ENCODE measurements around the gene GMNN.

The GMNN gene

DNA sequence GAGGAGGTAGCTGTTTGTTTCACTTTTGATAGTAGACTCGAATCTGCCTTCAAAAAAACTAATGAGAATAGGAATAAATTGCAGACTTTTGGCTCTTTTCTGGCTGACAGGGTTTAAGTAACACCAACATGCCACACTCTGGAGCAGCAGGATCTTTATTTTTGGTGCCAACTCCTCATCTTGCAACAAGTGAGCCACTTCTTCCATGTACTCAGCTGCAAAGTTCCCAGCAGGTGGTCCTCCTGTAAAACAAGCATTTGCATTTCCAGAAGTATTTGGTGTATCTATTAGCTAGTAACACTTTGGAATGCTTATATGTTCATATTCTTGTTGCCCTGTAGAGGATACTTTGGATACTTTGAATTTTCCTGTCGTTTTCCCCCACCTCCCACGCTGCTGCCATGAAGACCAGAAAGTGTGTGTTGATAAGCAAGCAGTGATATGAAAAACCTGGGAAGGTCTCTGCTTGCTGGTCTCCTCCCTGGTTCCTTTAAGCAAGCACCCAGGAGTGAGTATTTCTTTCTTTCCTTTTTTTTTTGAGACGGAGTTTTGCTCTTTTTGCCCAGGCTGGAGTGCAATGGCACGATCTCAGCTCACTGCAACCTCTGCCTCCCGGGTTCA is 23.0 kb downstream of the GMNN start:
- no peak for TF ChIP-seq SIN3A (IDR thresholded peaks at IDR 0.05; ENCODE audit: borderline replicate concordance, insufficient read depth, low read length)
- no peak for TF ChIP-seq FOXP2 (optimal IDR thresholded peaks at IDR 0.05; ENCODE audit: borderline replicate concordance, extremely low read depth, extremely low read length, insufficient read depth)
- TF ChIP-seq, protein P1, sequence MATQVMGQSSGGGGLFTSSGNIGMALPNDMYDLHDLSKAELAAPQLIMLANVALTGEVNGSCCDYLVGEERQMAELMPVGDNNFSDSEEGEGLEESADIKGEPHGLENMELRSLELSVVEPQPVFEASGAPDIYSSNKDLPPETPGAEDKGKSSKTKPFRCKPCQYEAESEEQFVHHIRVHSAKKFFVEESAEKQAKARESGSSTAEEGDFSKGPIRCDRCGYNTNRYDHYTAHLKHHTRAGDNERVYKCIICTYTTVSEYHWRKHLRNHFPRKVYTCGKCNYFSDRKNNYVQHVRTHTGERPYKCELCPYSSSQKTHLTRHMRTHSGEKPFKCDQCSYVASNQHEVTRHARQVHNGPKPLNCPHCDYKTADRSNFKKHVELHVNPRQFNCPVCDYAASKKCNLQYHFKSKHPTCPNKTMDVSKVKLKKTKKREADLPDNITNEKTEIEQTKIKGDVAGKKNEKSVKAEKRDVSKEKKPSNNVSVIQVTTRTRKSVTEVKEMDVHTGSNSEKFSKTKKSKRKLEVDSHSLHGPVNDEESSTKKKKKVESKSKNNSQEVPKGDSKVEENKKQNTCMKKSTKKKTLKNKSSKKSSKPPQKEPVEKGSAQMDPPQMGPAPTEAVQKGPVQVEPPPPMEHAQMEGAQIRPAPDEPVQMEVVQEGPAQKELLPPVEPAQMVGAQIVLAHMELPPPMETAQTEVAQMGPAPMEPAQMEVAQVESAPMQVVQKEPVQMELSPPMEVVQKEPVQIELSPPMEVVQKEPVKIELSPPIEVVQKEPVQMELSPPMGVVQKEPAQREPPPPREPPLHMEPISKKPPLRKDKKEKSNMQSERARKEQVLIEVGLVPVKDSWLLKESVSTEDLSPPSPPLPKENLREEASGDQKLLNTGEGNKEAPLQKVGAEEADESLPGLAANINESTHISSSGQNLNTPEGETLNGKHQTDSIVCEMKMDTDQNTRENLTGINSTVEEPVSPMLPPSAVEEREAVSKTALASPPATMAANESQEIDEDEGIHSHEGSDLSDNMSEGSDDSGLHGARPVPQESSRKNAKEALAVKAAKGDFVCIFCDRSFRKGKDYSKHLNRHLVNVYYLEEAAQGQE (IDR thresholded peaks at IDR 0.05; ENCODE audit: insufficient read depth in 1 of 2, low read depth in 2 of 2, low read length in 2 of 2) = no peak
- no peak for TF ChIP-seq POLR2AphosphoS5 (IDR thresholded peaks at IDR 0.05; ENCODE audit: low read depth, low read length)
- TF ChIP-seq TAF1 (IDR thresholded peaks at IDR 0.05; ENCODE audit: borderline replicate concordance, insufficient read depth, low read length) = no peak

DNA sequence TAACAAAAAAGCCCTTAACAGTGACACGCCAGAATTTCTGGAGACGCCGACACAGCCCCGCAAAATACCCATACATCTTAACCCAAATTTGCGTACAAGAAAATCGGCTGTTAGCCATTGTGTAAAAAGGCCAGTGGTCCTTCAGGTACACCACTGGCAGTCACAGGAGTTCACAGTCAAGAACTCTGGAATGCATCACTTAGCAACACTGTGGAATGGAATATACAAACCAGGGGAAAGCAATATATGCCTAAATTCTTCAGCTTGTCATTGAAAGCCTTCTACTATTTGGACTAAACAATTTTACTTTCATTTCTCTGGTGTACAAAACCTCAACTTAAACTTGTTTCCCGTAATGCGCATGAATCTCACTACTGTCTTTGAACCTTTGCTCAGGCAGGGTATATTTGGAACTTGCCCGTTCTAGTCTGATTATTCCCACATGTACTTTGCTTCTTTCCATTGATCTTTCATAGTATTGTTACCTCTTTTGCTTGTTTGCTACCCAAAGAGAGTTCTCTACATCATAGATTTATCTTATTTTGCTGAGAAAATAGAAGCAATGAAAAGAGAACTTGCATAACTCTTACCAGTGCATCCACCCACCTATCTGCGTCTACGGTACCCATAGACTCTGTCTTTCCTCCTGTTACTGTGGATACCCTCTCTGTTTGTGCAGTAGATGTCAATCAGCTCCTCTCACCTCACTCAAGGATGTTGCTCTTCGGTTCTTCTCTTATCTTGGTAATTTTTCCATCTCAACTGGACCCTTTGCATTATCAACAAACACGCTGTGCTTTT is 24.2 kb downstream of the GMNN start, which contains the start of gene ARMH2:
Gene ARMH2 (minus strand): TSS at position 178 of the 801 bp plus-strand sequence. CDS start 60 bp downstream, at position 118.
- no peak for TF ChIP-seq POLR2AphosphoS5 (IDR thresholded peaks at IDR 0.05; ENCODE audit: low read depth, low read length)
- TF ChIP-seq, protein P1 (IDR thresholded peaks at IDR 0.05; ENCODE audit: insufficient read depth in 1 of 2, low read depth in 2 of 2, low read length in 2 of 2) = no peak
- TF ChIP-seq FOXP2 (optimal IDR thresholded peaks at IDR 0.05; ENCODE audit: borderline replicate concordance, extremely low read depth, extremely low read length, insufficient read depth) = no peak
- TF ChIP-seq TAF1 (IDR thresholded peaks at IDR 0.05; ENCODE audit: borderline replicate concordance, insufficient read depth, low read length) = no peak
- no peak for TF ChIP-seq SIN3A (IDR thresholded peaks at IDR 0.05; ENCODE audit: borderline replicate concordance, insufficient read depth, low read length)

DNA sequence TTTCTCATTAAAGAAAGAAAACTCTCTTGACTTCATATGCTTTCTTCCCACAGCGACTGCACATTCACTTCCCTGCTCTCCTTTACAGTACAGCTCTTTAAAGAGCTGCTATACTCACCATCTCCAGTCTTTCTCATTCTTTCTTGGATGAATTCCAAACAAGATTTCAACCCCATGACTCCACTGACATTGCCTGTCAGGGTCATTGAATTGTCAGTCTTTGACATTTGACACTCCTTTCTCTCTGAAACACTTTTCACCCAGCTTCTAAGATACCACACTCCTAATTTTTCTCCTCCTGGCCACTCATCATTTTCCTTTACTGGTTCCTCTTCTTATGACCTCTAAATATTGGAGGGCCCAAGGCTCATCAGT is 24.8 kb downstream of the GMNN start:
- no peak for TF ChIP-seq TAF1 (IDR thresholded peaks at IDR 0.05; ENCODE audit: borderline replicate concordance, insufficient read depth, low read length)
- no peak for TF ChIP-seq POLR2AphosphoS5 (IDR thresholded peaks at IDR 0.05; ENCODE audit: low read depth, low read length)
- TF ChIP-seq, protein P1 (IDR thresholded peaks at IDR 0.05; ENCODE audit: insufficient read depth in 1 of 2, low read depth in 2 of 2, low read length in 2 of 2) = no peak
- no peak for TF ChIP-seq SIN3A (IDR thresholded peaks at IDR 0.05; ENCODE audit: borderline replicate concordance, insufficient read depth, low read length)
- TF ChIP-seq FOXP2 (optimal IDR thresholded peaks at IDR 0.05; ENCODE audit: borderline replicate concordance, extremely low read depth, extremely low read length, insufficient read depth) = no peak

DNA sequence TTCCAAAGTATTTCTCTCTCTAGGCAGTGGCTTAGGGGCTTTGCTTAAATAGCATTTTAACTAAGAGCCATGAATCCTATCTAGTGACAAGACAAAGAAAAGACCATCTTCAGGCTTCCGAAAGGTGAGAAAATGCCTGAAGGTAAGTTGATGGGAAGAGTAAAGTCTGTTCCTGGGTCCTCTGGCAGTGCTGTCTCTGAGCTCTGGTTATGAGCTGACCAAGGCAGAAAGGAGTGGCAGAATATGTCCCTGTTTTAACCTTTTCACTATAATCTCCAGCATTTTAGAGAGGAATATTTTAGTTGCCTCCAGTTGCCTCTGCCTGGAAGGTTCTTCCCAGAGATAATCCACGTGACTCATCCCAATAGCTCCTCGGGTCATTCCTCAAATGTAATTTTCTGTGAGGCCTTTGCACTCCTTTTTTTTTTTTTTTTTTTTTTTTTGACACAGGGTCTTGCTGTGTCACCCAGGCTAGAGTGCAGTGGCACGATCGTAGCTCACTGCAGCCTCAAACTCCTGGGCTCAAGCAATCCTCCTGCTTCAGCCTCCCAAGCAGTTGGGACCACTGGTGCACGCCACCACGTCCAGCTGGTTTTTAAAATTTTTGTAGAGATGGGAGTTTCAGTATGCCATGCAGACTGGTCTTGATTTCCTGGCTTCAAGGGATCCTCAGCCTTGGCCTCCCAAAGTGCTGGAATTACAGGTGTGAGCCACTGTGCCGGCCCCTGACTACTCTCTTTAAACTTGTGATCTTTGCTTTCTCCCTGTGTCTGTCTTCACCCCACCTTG is 27.7 kb downstream of the GMNN start:
- no peak for TF ChIP-seq TAF1 (IDR thresholded peaks at IDR 0.05; ENCODE audit: borderline replicate concordance, insufficient read depth, low read length)
- TF ChIP-seq, protein P1 (IDR thresholded peaks at IDR 0.05; ENCODE audit: insufficient read depth in 1 of 2, low read depth in 2 of 2, low read length in 2 of 2) = no peak
- no peak for TF ChIP-seq FOXP2 (optimal IDR thresholded peaks at IDR 0.05; ENCODE audit: borderline replicate concordance, extremely low read depth, extremely low read length, insufficient read depth)
- no peak for TF ChIP-seq SIN3A (IDR thresholded peaks at IDR 0.05; ENCODE audit: borderline replicate concordance, insufficient read depth, low read length)
- no peak for TF ChIP-seq POLR2AphosphoS5 (IDR thresholded peaks at IDR 0.05; ENCODE audit: low read depth, low read length)
